CD4-positive, alpha-beta memory T cell (primary cell): ENCODE measurements around the gene PFKL. TPM values are rescaled to one million over a fixed set of nuclear protein-coding genes. Genes with fewer than 3 reads are reported as not detected.
"Not testable (repeated sequence)": the region's sequence is repeated elsewhere in the genome, so short reads cannot be mapped to it uniquely, and the experiment has no call there.

Experiments used
- CTCF ChIA-PET: fragments of 350-600 bp; sonication (Branson Sonifier 250); formaldehyde crosslinking; loops from one replicate; lab custom pipeline; 2021; ENCODE audit warnings: inconsistent platforms; ENCODE audit not compliant: partially characterized antibody; lab: Charles Lee
- POLR2A ChIA-PET: fragments of 350-600 bp; sonication (Branson Sonifier 250); formaldehyde crosslinking; loops from one replicate; lab custom pipeline; 2021; ENCODE audit not compliant: partially characterized antibody; lab: Charles Lee
- DNase-seq, 5 donors: peaks; one replicate each; pipeline versions ENCODE4 v3.0.0 to v3.0.0-alpha.2; 2020 to 2022; ENCODE audit warnings: mixed read lengths in 1 of 5
- H3K27ac ChIP-seq: one replicate; pipeline ENCODE4 v1.7.0; 2013; ENCODE audit warnings: low read depth, low read length
- H3K27me3 ChIP-seq: 2 replicates; pipeline ENCODE4 v1.7.0; 2013; ENCODE audit warnings: mild to moderate bottlenecking, low read length, moderate library complexity; ENCODE audit not compliant: insufficient read depth
- H3K36me3 ChIP-seq: 2 replicates; pipeline ENCODE4 v1.7.0; 2013; ENCODE audit warnings: mild to moderate bottlenecking, low read length, moderate library complexity; ENCODE audit not compliant: insufficient read depth
- H3K4me1 ChIP-seq: 2 replicates; pipeline ENCODE4 v1.7.0; 2013; ENCODE audit warnings: mild to moderate bottlenecking, low read length, moderate library complexity; ENCODE audit not compliant: insufficient read depth
- H3K4me3 ChIP-seq, 2 donors: one replicate each; pipeline ENCODE4 v1.7.0; 2013; ENCODE audit warnings: low read length in 2 of 2, mild to moderate bottlenecking in 1 of 2
- H3K9me3 ChIP-seq, 2 donors: one replicate each; pipeline ENCODE4 v1.7.0; 2013; ENCODE audit warnings: low read length in 2 of 2, control low read depth in 1 of 2; ENCODE audit not compliant: control insufficient read depth in 1 of 2
- H3K27ac Mint-ChIP-seq, 7 donors: one replicate each; pipeline ENCODE4 v1.8.0; 2020 to 2021; ENCODE audit warnings: mixed read lengths in 7 of 7, mild to moderate bottlenecking in 6 of 7, inconsistent platforms in 3 of 7, moderate library complexity in 3 of 7
- H3K27me3 Mint-ChIP-seq, 2 donors: one replicate each; pipeline ENCODE4 v1.8.0; 2020 to 2021; ENCODE audit warnings: mixed read lengths in 2 of 2
- H3K36me3 Mint-ChIP-seq, 2 donors: one replicate each; pipeline ENCODE4 v1.8.0; 2020 to 2021; ENCODE audit warnings: mixed read lengths in 2 of 2, inconsistent platforms in 1 of 2, mild to moderate bottlenecking in 1 of 2
- H3K4me1 Mint-ChIP-seq, 4 donors: one replicate each; pipeline ENCODE4 v1.8.0; 2020 to 2021; ENCODE audit warnings: mixed read lengths in 4 of 4, mild to moderate bottlenecking in 1 of 4
- H3K4me3 Mint-ChIP-seq, 8 donors: one replicate each; pipeline ENCODE4 v1.8.0; 2020 to 2021; ENCODE audit warnings: mixed read lengths in 8 of 8, mild to moderate bottlenecking in 7 of 8, moderate library complexity in 6 of 8, inconsistent platforms in 3 of 8
- H3K9me3 Mint-ChIP-seq, 8 donors: one replicate each; pipeline ENCODE4 v1.8.0; 2020 to 2021; ENCODE audit warnings: mixed read lengths in 8 of 8, mild to moderate bottlenecking in 5 of 8, inconsistent platforms in 3 of 8, moderate library complexity in 1 of 8
- intact Hi-C: fragments of 100-400 bp; cut with micrococcal nuclease; formaldehyde crosslinking; loops from one replicate; pipeline ENCODE4 v1.15.1; 2023
- polyA plus RNA-seq, 2 donors: library from polyadenylated mRNA; unstranded; fragments of 300-500 nt; fragmentation: Illumina TruSeq; gene quantifications; one replicate each; pipeline ENCODE4 v1.2.3, GENCODE V29; 2021
- total RNA-seq, 2 experiments: library from RNA; stranded (reverse); gene quantifications; one replicate each; pipeline ENCODE4 v1.2.3, GENCODE V29; 2021

The PFKL gene
- total and polyA plus RNA-seq, 4 experiments from 2014 or later: 132 to 145 (median 139) TPM

GRCh38 chr21:44281801-44282200 is 18.1 kb upstream of the PFKL start:
- ChIA-PET POLR2A (no interaction called here), CTCF (no interaction called here)
- Histone ChIP-seq H3K4me3 (no peak overlapping the region), H3K4me1 (no peaks in the 10 kb centered on the region), H3K27me3 (no peaks in the 10 kb centered on the region), H3K27ac (no peak overlapping the region), H3K36me3 (no peaks in the 10 kb centered on the region), H3K9me3 (no peaks in the 10 kb centered on the region)
- H3K4me1 Mint-ChIP-seq: peaks cover 0 to 3% (median 0%) of the 10 kb centered on the region in 4 donors
- H3K9me3 Mint-ChIP-seq: no peaks in the 10 kb centered on the region
- no peak overlapping the region for H3K27ac Mint-ChIP-seq
- no peaks in the 10 kb centered on the region for H3K27me3 Mint-ChIP-seq
- no peak for DNase-seq
- H3K36me3 Mint-ChIP-seq: no peaks in the 10 kb centered on the region
- no peak overlapping the region for H3K4me3 Mint-ChIP-seq
- intact Hi-C loops: no loop called here

GRCh38 chr21:44282370-44282769 is 17.5 kb upstream of the PFKL start:
- no peaks in the 10 kb centered on the region for H3K36me3 Mint-ChIP-seq
- H3K4me1 ChIP-seq: no peaks in the 10 kb centered on the region
- ChIA-PET POLR2A (no interaction called here), CTCF (no interaction called here)
- H3K9me3 ChIP-seq: no peaks in the 10 kb centered on the region
- no peaks in the 10 kb centered on the region for H3K9me3 Mint-ChIP-seq
- peaks cover 0 to 3% (median 0%) of the 10 kb centered on the region in 4 donors for H3K4me1 Mint-ChIP-seq
- no peaks in the 10 kb centered on the region for H3K27me3 Mint-ChIP-seq
- no peak overlapping the region for H3K4me3 Mint-ChIP-seq
- H3K27ac Mint-ChIP-seq: no peak overlapping the region
- H3K4me3 ChIP-seq: no peak overlapping the region
- DNase-seq: no peak
- no peak overlapping the region for H3K27ac ChIP-seq
- H3K27me3 ChIP-seq: no peaks in the 10 kb centered on the region
- H3K36me3 ChIP-seq: no peaks in the 10 kb centered on the region
- intact Hi-C loops: no loop called here

- H3K4me3 ChIP-seq, H3K9me3 ChIP-seq, H3K27me3 Mint-ChIP-seq, POLR2A ChIA-PET, H3K4me3 Mint-ChIP-seq, CTCF ChIA-PET, H3K9me3 Mint-ChIP-seq, H3K27me3 ChIP-seq, H3K36me3 Mint-ChIP-seq, H3K36me3 ChIP-seq, H3K4me1 Mint-ChIP-seq, H3K27ac ChIP-seq, DNase-seq, intact Hi-C loops, H3K4me1 ChIP-seq: not testable (repeated sequence)
- peak overlapping the region in 1 of 7 donors; percentile 9 for H3K27ac Mint-ChIP-seq
Measured at GRCh38 chr21:44283211-44283785, 16.6 kb upstream of the PFKL start.

- no peak for DNase-seq
- Histone ChIP-seq H3K9me3 (no peaks in the 10 kb centered on the region), H3K27ac (no peak overlapping the region), H3K36me3 (no peaks in the 10 kb centered on the region), H3K27me3 (no peaks in the 10 kb centered on the region), H3K4me1 (no peaks in the 10 kb centered on the region), H3K4me3 (no peak overlapping the region)
- Mint-ChIP-seq H3K36me3 (no peaks in the 10 kb centered on the region), H3K9me3 (no peaks in the 10 kb centered on the region), H3K4me3 (no peak overlapping the region), H3K27me3 (no peaks in the 10 kb centered on the region), H3K4me1 (peaks cover 0 to 10% (median 2%) of the 10 kb centered on the region in 4 donors), H3K27ac (peak overlapping the region in 1 of 7 donors; percentile 41)
- ChIA-PET CTCF (no interaction called here), POLR2A (no interaction called here)
- intact Hi-C loops: no loop called here
Measured at GRCh38 chr21:44283948-44284347, 15.9 kb upstream of the PFKL start.

GRCh38 chr21:44285138-44285992 is 14.5 kb upstream of the PFKL start, which contains the start of gene AIRE:
TSS of gene AIRE (plus strand) at chr21:44285876. CDS start at chr21:44286007, 131 bp downstream.
- Histone ChIP-seq H3K36me3 (no peaks in the 10 kb centered on the region), H3K27me3 (no peaks in the 10 kb centered on the region), H3K9me3 (no peaks in the 10 kb centered on the region), H3K27ac (no peak within 1 kb of the TSS), H3K4me3 (no peak within 1 kb of the TSS), H3K4me1 (no peaks in the 10 kb centered on the region)
- CTCF ChIA-PET: no interaction called here
- no peak within 1 kb of the TSS for H3K27ac Mint-ChIP-seq
- peaks cover 0 to 13% (median 3%) of the 10 kb centered on the region in 4 donors for H3K4me1 Mint-ChIP-seq
- no peak within 1 kb of the TSS for H3K4me3 Mint-ChIP-seq
- no peaks in the 10 kb centered on the region for H3K36me3 Mint-ChIP-seq
- DNase-seq: no peak
- H3K9me3 Mint-ChIP-seq: no peaks in the 10 kb centered on the region
- H3K27me3 Mint-ChIP-seq: no peaks in the 10 kb centered on the region
- intact Hi-C loops: no loop called here
- POLR2A ChIA-PET: no interaction called here

- no peak overlapping the region for H3K27ac ChIP-seq
- no peaks in the 10 kb centered on the region for H3K27me3 Mint-ChIP-seq
- H3K36me3 ChIP-seq: no peaks in the 10 kb centered on the region
- H3K4me1 ChIP-seq: no peaks in the 10 kb centered on the region
- peaks cover 0 to 18% (median 5%) of the 10 kb centered on the region in 4 donors for H3K4me1 Mint-ChIP-seq
- intact Hi-C loops: no loop called here
- no peaks in the 10 kb centered on the region for H3K27me3 ChIP-seq
- no peak overlapping the region for H3K4me3 Mint-ChIP-seq
- ChIA-PET POLR2A (no interaction called here), CTCF (no interaction called here)
- H3K9me3 ChIP-seq: no peaks in the 10 kb centered on the region
- peak in 1 of 5 donors; percentile 21 for DNase-seq
- no peaks in the 10 kb centered on the region for H3K9me3 Mint-ChIP-seq
- H3K36me3 Mint-ChIP-seq: no peaks in the 10 kb centered on the region
- H3K4me3 ChIP-seq: no peak overlapping the region
- no peak overlapping the region for H3K27ac Mint-ChIP-seq
Measured at GRCh38 chr21:44286086-44286715, 13.7 kb upstream of the PFKL start.
